ENCODE data around the gene DSG1.
A peak's percentile ranks its signal among the peaks of the same experiment; 100 is the strongest.

Gene DSG1

DNA sequence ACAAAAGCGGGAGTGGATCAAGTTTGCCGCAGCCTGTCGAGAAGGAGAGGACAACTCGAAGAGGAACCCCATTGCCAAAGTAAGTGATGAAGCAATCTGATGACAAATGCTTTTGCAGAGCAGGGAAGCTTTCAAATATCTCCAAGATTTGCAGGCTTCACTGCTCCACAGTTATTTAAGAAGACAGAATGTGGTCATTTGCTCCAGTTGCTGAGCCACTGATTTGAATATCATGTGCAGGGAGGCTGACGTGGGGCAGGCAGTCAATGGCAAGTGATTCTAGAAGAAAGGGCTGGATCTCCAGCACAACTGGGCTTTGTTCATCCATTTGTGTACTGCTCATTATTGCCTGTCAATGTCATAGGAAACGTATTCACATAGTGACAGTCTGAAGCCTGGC lies 68.8 kb downstream of the DSG1 start:
- DNase-seq = no peak
- Mint-ChIP-seq H3K27ac (peak overlapping the region in 1 of 2 donors; percentile 43), H3K4me1 (no peaks in the 10 kb centered on the region), H3K4me3 (no peak overlapping the region), H3K9me3 (no peaks in the 10 kb centered on the region), H3K27me3 (no peaks in the 10 kb centered on the region)
- ATAC-seq = no peak

DNA sequence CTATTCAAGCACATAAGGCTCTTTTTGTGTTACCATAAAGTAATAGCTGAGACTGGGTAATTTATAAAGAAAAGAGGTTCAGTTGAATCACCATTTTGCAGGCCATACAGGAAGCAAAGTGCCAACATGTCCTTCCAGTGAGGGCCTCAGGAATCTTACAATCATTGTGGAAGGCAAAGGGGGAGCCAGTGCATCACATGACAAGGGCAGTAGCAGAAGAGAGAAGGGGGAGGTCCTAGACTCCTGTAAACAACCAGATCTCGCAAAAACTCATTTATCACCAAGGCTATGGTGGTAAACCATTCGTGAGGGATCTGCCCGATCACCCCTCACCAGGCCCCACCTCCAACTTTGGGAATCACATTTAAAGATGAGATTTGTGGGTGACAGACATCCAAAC lies 75.3 kb downstream of the DSG1 start:
- ATAC-seq (no peak), DNase-seq (no peak)
- Mint-ChIP-seq H3K4me3 (no peak overlapping the region), H3K27me3 (no peaks in the 10 kb centered on the region), H3K4me1 (no peaks in the 10 kb centered on the region), H3K9me3 (no peaks in the 10 kb centered on the region), H3K27ac (no peak overlapping the region)

DNA sequence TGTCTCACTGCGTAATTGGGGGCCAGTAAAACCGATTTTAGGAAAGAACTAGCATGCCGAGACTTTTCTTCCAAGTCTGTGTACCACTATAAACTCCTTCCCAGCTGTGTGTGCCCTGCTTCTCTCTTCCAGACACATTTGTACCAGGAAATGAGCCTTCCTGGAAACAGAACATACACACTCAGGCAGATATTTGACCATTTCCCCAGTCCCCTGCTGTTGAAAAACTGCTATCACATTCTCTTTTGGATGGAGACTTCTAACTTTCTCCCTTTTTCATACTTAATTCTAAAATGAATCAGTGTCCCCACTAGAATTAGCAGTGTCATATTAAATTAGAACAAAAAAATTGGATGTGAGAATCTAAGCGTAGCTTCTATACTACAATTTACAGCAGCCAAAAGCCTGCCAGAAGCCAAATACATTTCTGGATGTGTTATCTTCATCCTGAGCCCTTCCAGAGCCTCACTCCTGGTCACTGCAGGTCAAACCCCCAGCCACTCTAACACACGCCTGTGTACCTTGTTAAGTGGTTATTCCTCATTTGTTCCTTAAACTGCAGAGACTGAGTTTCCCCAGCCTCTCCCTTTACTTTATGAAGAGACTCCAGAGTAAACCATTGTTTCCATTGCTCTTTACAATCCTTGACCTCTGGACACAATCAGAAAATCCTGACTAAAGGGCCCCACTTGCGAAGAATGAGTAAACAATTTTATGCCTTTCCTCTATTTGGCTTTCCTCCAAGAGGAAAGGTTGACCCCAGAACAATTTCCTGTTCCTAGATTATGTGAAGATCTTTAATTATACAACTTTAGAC lies 79.0 kb downstream of the DSG1 start:
- DNase-seq (no peak), ATAC-seq (no peak)
- no peaks in the 10 kb centered on the region for H3K4me1 Mint-ChIP-seq
- no peaks in the 10 kb centered on the region for H3K9me3 Mint-ChIP-seq
- no peak overlapping the region for H3K4me3 Mint-ChIP-seq
- H3K27me3 Mint-ChIP-seq = no peaks in the 10 kb centered on the region
- H3K27ac Mint-ChIP-seq = no peak overlapping the region

DNA sequence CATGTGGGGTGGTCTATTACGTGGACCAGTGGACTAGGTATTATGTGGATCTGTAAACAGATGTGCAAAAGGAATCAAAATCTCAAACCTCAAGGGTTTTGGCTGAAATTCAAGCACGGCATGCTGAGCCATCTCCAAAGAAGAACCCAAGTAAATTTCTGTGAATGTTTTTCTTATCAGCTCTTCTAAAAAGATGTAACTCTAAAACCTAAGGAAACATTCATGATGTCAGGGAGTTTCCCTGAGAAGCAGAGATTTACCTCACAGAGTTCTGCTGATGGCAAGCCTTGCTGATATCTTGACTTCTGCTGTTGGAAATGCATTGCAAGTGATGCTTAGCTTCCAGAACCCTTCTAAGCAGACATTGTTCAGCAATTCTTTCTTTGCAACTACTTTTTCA lies 80.2 kb downstream of the DSG1 start:
- Mint-ChIP-seq H3K9me3 (no peaks in the 10 kb centered on the region), H3K27me3 (peaks cover 5% of the 10 kb centered on the region), H3K27ac (no peak overlapping the region), H3K4me3 (no peak overlapping the region), H3K4me1 (no peaks in the 10 kb centered on the region)
- ATAC-seq (no peak), DNase-seq (no peak)

DNA sequence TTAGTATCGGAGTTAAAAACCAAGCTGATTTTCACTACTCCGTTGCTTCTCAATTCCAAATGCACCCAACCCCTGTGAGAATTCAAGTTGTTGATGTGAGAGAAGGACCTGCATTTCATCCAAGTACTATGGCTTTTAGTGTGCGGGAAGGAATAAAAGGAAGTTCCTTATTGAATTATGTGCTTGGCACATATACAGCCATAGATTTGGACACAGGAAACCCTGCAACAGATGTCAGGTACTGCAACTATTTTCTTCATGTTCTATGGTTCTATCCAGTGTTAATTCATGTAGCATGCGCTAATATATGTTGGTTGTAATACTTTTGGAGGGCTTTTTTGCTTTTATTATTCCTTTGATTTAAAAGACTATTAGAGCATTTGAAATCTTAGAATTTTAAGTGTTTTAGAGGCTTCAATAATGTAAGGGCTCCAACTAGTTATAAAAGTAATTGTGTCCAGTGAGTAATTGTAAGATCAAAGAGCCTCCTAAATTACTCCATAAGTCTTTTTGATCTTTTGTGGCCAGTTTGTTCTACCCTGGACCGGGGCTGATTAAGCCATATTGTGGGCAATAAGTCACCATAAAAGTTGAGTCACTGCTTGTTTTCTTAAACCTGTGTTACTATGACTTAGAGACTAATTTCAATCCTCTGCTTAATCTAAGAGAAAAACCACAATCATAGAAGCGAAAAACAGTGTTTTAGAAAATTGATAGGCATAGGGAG lies 81.5 kb downstream of the DSG1 start:
- DNase-seq = no peak
- Mint-ChIP-seq H3K4me3 (no peak overlapping the region), H3K27ac (no peak overlapping the region), H3K4me1 (no peaks in the 10 kb centered on the region), H3K9me3 (no peaks in the 10 kb centered on the region), H3K27me3 (peaks cover 5% of the 10 kb centered on the region)
- ATAC-seq = no peak

DNA sequence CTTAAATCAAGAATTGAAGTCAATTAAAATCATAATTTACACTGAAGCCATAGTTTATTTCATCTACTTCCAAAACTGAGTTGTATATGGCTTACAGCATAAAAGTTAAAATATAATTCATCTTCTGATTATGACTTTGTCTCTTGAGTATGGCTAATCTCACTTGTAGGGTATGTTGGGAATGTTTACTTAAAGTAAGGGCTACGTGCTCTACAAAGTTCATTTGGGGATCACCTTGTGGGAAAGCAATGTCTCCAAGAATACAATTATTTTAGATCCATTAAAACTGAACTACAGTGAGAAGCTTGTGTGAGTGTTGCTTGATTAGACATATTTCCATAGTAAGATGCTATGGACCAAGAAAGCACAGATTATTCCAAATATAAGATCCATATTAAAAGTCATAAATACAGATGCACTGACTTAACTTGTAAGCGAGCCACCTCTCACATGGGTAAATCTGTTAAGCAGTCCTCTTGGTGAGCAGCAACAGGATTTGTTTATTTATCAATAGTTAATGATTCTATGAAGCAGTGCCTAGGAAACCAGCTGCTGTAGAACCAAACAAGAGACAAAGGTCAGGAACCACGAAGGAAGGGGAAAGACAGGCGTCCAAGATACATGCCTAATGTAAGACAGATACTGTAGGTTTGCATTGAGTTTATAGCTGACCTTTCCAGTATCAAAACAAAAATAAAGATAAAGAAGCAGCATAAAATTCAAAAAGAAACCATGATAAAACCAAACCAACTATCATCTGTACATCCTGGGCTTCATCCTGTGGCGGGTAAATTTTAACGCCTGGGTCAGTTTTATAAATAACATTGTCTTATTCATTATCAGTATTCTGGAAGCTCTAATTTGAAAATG lies 83.4 kb downstream of the DSG1 start:
- ATAC-seq (no peak), DNase-seq (no peak)
- Mint-ChIP-seq H3K27me3 (peaks cover 5% of the 10 kb centered on the region), H3K4me3 (no peak overlapping the region), H3K4me1 (no peaks in the 10 kb centered on the region), H3K27ac (no peak overlapping the region), H3K9me3 (no peaks in the 10 kb centered on the region)

DNA sequence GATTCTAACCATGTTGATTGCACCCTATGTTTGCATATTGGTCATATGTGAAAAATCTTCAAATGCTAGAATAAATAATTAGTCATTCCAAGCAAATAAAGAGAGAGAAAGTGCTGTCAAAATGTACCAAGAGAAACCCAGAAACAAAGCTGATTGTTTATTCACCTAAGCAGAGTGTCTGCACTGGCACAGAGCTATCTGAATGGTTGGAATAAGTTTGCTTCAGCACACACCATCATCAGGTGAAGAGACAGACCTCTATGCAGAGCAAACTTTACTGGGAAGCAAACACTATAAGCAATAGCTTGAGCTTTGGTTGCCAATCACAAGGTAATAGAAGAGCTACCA lies 84.0 kb downstream of the DSG1 start:
- Mint-ChIP-seq H3K4me3 (no peak overlapping the region), H3K4me1 (no peaks in the 10 kb centered on the region), H3K27ac (no peak overlapping the region), H3K27me3 (peaks cover 5% of the 10 kb centered on the region), H3K9me3 (peaks cover 0 to 3% of the 10 kb centered on the region in 2 donors)
- DNase-seq = no peak
- ATAC-seq = no peak

DNA sequence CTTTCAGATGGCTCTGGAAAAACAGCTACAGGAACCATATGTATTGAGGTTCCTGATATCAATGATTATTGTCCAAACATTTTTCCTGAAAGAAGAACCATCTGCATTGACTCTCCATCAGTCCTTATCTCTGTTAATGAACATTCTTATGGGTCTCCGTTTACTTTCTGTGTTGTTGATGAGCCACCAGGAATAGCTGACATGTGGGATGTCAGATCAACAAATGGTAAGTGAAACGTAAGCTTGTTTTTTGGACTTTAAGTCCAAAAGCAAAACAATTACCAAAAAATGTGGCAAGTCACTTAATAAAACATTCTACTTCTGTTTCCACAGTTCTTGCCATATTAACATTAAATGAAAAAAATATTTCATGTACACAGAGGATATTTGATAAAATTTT lies 85.4 kb downstream of the DSG1 start:
- no peak for DNase-seq
- H3K4me3 Mint-ChIP-seq = no peak overlapping the region
- no peak for ATAC-seq
- H3K27ac Mint-ChIP-seq = no peak overlapping the region
- H3K27me3 Mint-ChIP-seq = peaks cover 5% of the 10 kb centered on the region
- H3K4me1 Mint-ChIP-seq = no peaks in the 10 kb centered on the region
- H3K9me3 Mint-ChIP-seq = peaks cover 0 to 5% of the 10 kb centered on the region in 2 donors

Measured in stimulated activated naive CD8-positive, alpha-beta T cell treated with anti-CD3 and anti-CD28 coated beads, Interleukin-15, amount 100 ng/mL, for 72 hours (primary cell).